WTC11 (cell line): ENCODE data around the gene ARTN.

ENCODE experiments used
- ATF1 ChIP-seq: sonication (generic); formaldehyde crosslinking; IDR thresholded peaks from 2 replicates; pipeline ENCODE4 v1.8.1; 2023; ENCODE audit warnings: mild to moderate bottlenecking, moderate library complexity, missing genetic modification reagents
- CBFB ChIP-seq: sonication (generic); formaldehyde crosslinking; IDR thresholded peaks from 2 replicates; pipeline ENCODE4 v1.8.1; 2022; ENCODE audit warnings: mild to moderate bottlenecking, low read depth, missing genetic modification reagents
- CTCF ChIP-seq: fragments of 200-600 bp; IDR thresholded peaks from 2 replicates; pipeline ENCODE4 v1.8.0; 2022; ENCODE audit warnings: antibody characterized with exemption
- JUN ChIP-seq: sonication (generic); formaldehyde crosslinking; IDR thresholded peaks from 2 replicates; pipeline ENCODE4 v1.8.0; 2023; ENCODE audit warnings: mild to moderate bottlenecking, missing genetic modification reagents
- STAT6 ChIP-seq: sonication (generic); formaldehyde crosslinking; conservative IDR thresholded peaks from 2 replicates; pipeline ENCODE4 v1.8.1; 2023; ENCODE audit warnings: mild to moderate bottlenecking, low read depth, missing genetic modification reagents, moderate library complexity
- ZNF232 ChIP-seq: sonication (generic); formaldehyde crosslinking; IDR thresholded peaks from 2 replicates; pipeline ENCODE4 v1.8.0; 2022; ENCODE audit warnings: mild to moderate bottlenecking, missing genetic modification reagents
- ZNF671 ChIP-seq: fragments of 250-450 bp; sonication (Bioruptor Pico); IDR thresholded peaks from 2 replicates; pipeline ENCODE4 v1.8.0; 2021; ENCODE audit warnings: mild to moderate bottlenecking

GRCh38 chr1:43913666-43914360, 19.8 kb upstream of the ARTN start:
- TF ChIP-seq JUN (CRISPR knock-in tag), result no peak
- no peak for TF ChIP-seq CTCF
- TF ChIP-seq ZNF232 (CRISPR knock-in tag), result no peak
- TF ChIP-seq ATF1, result no peak
- TF ChIP-seq ZNF671, result no peak
- no peak for TF ChIP-seq CBFB (CRISPR knock-in tag)
- TF ChIP-seq STAT6 (CRISPR knock-in tag), result no peak
